Transverse colon (tissue), 4 donors: Measurements from ENCODE around the gene PADI6. TPM values are rescaled to one million over a fixed set of nuclear protein-coding genes. Genes with fewer than 3 reads are reported as not detected.

ENCODE experiments used
- DNase-seq: peaks from one replicate; pipeline ENCODE4 v3.0.0-alpha.2; 2019
- H3K27ac ChIP-seq, 4 donors: fragments of 200-600 bp; sonication (generic); 2 replicates each; pipeline ENCODE4 v1.5.1; 2016 to 2018; ENCODE audit warnings: inconsistent platforms in 4 of 4
- H3K27me3 ChIP-seq: fragments of 200-600 bp; sonication (generic); 2 replicates; pipeline ENCODE4 v1.5.1; 2017; ENCODE audit warnings: inconsistent platforms
- H3K36me3 ChIP-seq, 4 donors: fragments of 200-600 bp; sonication (generic); 2 replicates each; pipeline ENCODE4 v1.5.1; 2017 to 2019; ENCODE audit warnings: inconsistent platforms in 4 of 4
- H3K4me1 ChIP-seq, 4 donors: fragments of 200-600 bp; sonication (generic); 2 replicates each; pipeline ENCODE4 v1.5.1; 2017 to 2020; ENCODE audit warnings: inconsistent platforms in 4 of 4
- H3K4me3 ChIP-seq, 4 donors: fragments of 200-600 bp; sonication (generic); 1 replicate in 1 of 4; 2 replicates in 3 of 4; pipeline versions ENCODE4 v1.5.1 to v1.6.1; 2017 to 2019; ENCODE audit warnings: inconsistent platforms in 4 of 4
- H3K9me3 ChIP-seq, 2 donors: fragments of 200-600 bp; sonication (generic); 2 replicates each; pipeline ENCODE4 v1.5.1; 2017 to 2019; ENCODE audit warnings: inconsistent platforms in 2 of 2
- CTCF ChIP-seq, 5 experiments: fragments of 200-600 bp in 3 of 5; fragments of 450-650 bp in 2 of 5; sonication (generic) in 3 of 5; IDR thresholded peaks; 1 replicate in 2 of 5; 2 replicates in 3 of 5; pipeline ENCODE4 v1.5.1; 2016 to 2017; ENCODE audit warnings: antibody characterized with exemption in 5 of 5, inconsistent platforms in 3 of 5, mild to moderate bottlenecking in 2 of 5, moderate library complexity in 1 of 5
- EP300 ChIP-seq: sonication (generic); formaldehyde crosslinking; IDR thresholded peaks from one replicate; pipeline ENCODE4 v1.6.1; 2017; ENCODE audit warnings: antibody characterized with exemption, low read depth
- POLR2A ChIP-seq: fragments of 450-650 bp; IDR thresholded peaks from one replicate; pipeline ENCODE4 v1.6.1; 2016; ENCODE audit warnings: antibody characterized with exemption, mild to moderate bottlenecking, moderate library complexity
- POLR2AphosphoS5 ChIP-seq, 3 donors: sonication (generic); formaldehyde crosslinking; IDR thresholded peaks; one replicate each; pipeline ENCODE4 v1.6.1; 2016; ENCODE audit warnings: antibody characterized with exemption in 3 of 3
- WGBS, 2 donors: methylation state at CpG; one replicate each; pipeline ENCODE4 v1.1.5; 2018; ENCODE audit warnings: low coverage in 1 of 2; 5-methylcytosine and 5-hydroxymethylcytosine counted together
- in situ Hi-C, 4 donors: fragments of 200-750 bp; cut with MboI; loops; one replicate each; pipeline versions ENCODE4 v1.15.0 to v1.15.1; 2017; ENCODE audit warnings: low sequenced_read_pairs in 3 of 4, low pct_ligation_motif_present in 1 of 4, low pct_unique_long_range_greater_than_20kb in 1 of 4
- intact Hi-C: fragments of 100-400 bp; cut with DNase I; formaldehyde crosslinking; loops from one replicate; pipeline ENCODE4 v1.15.1; 2023; ENCODE audit warnings: low total_unique reads
- total RNA-seq, 4 donors: library from RNA; depleted of rRNA; stranded (reverse); fragments of >200 nt; gene quantifications; one replicate each; pipeline ENCODE4 v1.1.0, GENCODE V29; 2016

Gene PADI6
- total RNA-seq, 4 donors from 2014 or later = not detected

- TF ChIP-seq CTCF (IDR thresholded peaks at IDR 0.05) (no peak), EP300 (no peak), POLR2AphosphoS5 (IDR thresholded peaks at IDR 0.05) (no peak), POLR2A (no peak)
- DNase-seq = no peak
- WGBS, 2 donors = 86% methylated on average over 4 of the region's 4 CpGs; no CpG with 5 or more reads in 1 of the 2 donors
- in situ Hi-C loops = no loop called here
- H3K9me3 ChIP-seq = no peaks in the 10 kb centered on the region
- no peak overlapping the region for H3K4me3 ChIP-seq
- H3K4me1 ChIP-seq = peaks cover 6 to 20% (median 10%) of the 10 kb centered on the region in 4 donors
- H3K27me3 ChIP-seq = no peaks in the 10 kb centered on the region
- H3K36me3 ChIP-seq = no peaks in the 10 kb centered on the region
- H3K27ac ChIP-seq = no peak overlapping the region
- intact Hi-C loops = no loop called here
Measured at GRCh38 chr1:17441993-17442357, 70.0 kb downstream of the PADI6 start.

GRCh38 chr1:17442841-17443240 is 70.8 kb downstream of the PADI6 start:
- WGBS, 2 donors = 83 to 84% methylated on average over 2 to 6 of the region's 6 CpGs
- DNase-seq = no peak
- Histone ChIP-seq H3K4me3 (no peak overlapping the region), H3K4me1 (peaks cover 3 to 16% (median 6%) of the 10 kb centered on the region in 4 donors), H3K9me3 (no peaks in the 10 kb centered on the region), H3K27ac (no peak overlapping the region), H3K27me3 (no peaks in the 10 kb centered on the region), H3K36me3 (no peaks in the 10 kb centered on the region)
- no peak for TF ChIP-seq POLR2A
- TF ChIP-seq POLR2AphosphoS5 (IDR thresholded peaks at IDR 0.05) = no peak
- no peak for TF ChIP-seq CTCF (IDR thresholded peaks at IDR 0.05)
- TF ChIP-seq EP300 = no peak
- intact Hi-C loops = no loop called here
- in situ Hi-C loops = no loop called here

GRCh38 chr1:17447501-17447992 is 75.6 kb downstream of the PADI6 start:
- H3K27ac ChIP-seq = no peak overlapping the region
- in situ Hi-C loops = no loop called here
- WGBS, 2 donors = 80 to 85% methylated on average over 1 to 12 of the region's 12 CpGs

More at GRCh38 chr1:17447501-17447992, 75.6 kb downstream of the PADI6 start:
- no peaks in the 10 kb centered on the region for H3K9me3 ChIP-seq
- no peak overlapping the region for H3K4me3 ChIP-seq
- no peaks in the 10 kb centered on the region for H3K4me1 ChIP-seq
- no peaks in the 10 kb centered on the region for H3K36me3 ChIP-seq
- no peak for DNase-seq
- TF ChIP-seq POLR2A (no peak), EP300 (no peak), POLR2AphosphoS5 (IDR thresholded peaks at IDR 0.05) (no peak), CTCF (IDR thresholded peaks at IDR 0.05) (no peak)
- H3K27me3 ChIP-seq = no peaks in the 10 kb centered on the region
- intact Hi-C loops = no loop called here

Other genes with a start within 250 kb of the PADI6 start
- gene PADI1, start 167.1 kb upstream of the PADI6 start, total RNA-seq = under 1 TPM in 1 of 4 donors, not detected in 3; 0.14 TPM
- not detected for gene PADI3, start 123.1 kb upstream of the PADI6 start, total RNA-seq
- gene PADI4, start 64.0 kb upstream of the PADI6 start, total RNA-seq = not detected
- 10 to 100 TPM; 22.0 to 82.2 (median 25.3) TPM for gene RCC2, start 67.5 kb downstream of the PADI6 start, total RNA-seq
- gene ARHGEF10L, start 167.5 kb downstream of the PADI6 start, total RNA-seq = 100 to 1,000 TPM; 115 to 326 (median 199) TPM